ENCODE results near the gene ACTL7B. TPM values are rescaled to one million over a fixed set of nuclear protein-coding genes. Genes with fewer than 3 reads are reported as not detected.
"Not testable (repeated sequence)": the region's sequence is repeated elsewhere in the genome, so short reads cannot be mapped to it uniquely, and the experiment has no call there.

Gene ACTL7B
- total and polyA plus RNA-seq, 3 donors from 2014 or later = 72.6 to 162 (median 129) TPM

DNA sequence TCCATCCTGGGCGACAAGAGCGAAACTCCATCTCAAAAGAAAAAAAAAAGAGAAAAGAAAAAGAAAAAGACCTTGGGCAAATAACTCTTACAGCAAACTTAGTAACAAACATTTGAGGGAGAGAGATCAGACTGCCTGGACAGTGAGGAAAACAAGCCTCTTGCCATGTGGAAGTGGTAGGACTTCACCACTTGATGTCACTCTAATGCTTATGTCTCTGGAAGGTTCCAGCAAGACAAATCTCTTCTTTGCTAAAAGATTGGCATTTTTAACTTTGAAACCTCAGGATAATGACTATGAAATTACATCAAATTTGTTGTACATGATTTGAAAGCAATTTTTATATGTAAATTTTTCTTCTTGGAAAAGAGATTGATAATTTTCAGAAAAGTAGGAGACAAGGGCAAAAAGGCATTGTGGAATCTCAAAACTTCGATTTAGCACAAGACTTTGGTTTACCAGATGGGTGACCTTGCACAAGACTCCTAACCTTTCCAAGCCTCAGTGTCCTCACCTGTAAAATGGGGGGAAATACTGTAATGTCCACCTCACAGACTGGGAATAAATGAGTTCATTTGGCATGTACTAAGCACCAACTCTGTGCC is 5.4 kb downstream of the ACTL7B start:
- no peaks in the 10 kb centered on the region for H3K9me3 ChIP-seq
- H3K27me3 ChIP-seq = no peaks in the 10 kb centered on the region
- no peak overlapping the region for H3K27ac ChIP-seq
- H3K36me3 ChIP-seq (ENCODE audit: low read depth, missing control alignments) = no peaks in the 10 kb centered on the region
- DNase-seq = peak; percentile 38
- TF ChIP-seq POLR2A (IDR thresholded peaks at IDR 0.05) = no peak
- TF ChIP-seq, protein P1, sequence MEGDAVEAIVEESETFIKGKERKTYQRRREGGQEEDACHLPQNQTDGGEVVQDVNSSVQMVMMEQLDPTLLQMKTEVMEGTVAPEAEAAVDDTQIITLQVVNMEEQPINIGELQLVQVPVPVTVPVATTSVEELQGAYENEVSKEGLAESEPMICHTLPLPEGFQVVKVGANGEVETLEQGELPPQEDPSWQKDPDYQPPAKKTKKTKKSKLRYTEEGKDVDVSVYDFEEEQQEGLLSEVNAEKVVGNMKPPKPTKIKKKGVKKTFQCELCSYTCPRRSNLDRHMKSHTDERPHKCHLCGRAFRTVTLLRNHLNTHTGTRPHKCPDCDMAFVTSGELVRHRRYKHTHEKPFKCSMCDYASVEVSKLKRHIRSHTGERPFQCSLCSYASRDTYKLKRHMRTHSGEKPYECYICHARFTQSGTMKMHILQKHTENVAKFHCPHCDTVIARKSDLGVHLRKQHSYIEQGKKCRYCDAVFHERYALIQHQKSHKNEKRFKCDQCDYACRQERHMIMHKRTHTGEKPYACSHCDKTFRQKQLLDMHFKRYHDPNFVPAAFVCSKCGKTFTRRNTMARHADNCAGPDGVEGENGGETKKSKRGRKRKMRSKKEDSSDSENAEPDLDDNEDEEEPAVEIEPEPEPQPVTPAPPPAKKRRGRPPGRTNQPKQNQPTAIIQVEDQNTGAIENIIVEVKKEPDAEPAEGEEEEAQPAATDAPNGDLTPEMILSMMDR (IDR thresholded peaks at IDR 0.05) = peak in 1 of 3 experiments; percentile 16
- H3K4me1 ChIP-seq = no peaks in the 10 kb centered on the region
- intact Hi-C loops (cut with DNase I; ENCODE audit: low total_unique reads) = no loop called here
- H3K4me3 ChIP-seq = no peak overlapping the region
- 75 to 78% methylated on average over 3 of the region's 3 CpGs for WGBS, 2 donors

DNA sequence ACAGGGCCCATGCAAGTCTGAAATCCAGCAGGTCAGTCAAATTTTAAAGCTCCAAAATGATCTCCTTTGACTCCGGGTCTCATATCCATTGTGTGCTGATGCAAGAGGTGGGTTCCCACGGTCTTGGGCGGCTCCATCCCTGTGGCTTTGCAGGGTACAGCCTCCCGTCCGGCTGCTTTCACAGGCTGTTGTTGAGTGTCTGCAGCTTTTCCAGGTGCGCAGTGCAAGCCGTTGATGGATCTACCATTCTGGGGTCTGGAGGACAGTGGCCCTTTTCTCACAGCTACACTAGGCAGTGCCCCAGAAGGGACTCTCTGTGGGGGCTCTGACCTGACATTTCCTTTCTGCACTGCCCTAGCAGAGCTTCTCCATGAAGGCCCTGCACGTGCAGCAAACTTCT is 7.5 kb downstream of the ACTL7B start:
- H3K27ac ChIP-seq; DNase-seq; H3K27me3 ChIP-seq; H3K9me3 ChIP-seq; H3K4me1 ChIP-seq; H3K4me3 ChIP-seq; intact Hi-C loops (cut with DNase I; ENCODE audit: low total_unique reads); H3K36me3 ChIP-seq (ENCODE audit: low read depth, missing control alignments): not testable (repeated sequence)
- WGBS, 2 donors = 95 to 97% methylated on average over 8 of the region's 8 CpGs

DNA sequence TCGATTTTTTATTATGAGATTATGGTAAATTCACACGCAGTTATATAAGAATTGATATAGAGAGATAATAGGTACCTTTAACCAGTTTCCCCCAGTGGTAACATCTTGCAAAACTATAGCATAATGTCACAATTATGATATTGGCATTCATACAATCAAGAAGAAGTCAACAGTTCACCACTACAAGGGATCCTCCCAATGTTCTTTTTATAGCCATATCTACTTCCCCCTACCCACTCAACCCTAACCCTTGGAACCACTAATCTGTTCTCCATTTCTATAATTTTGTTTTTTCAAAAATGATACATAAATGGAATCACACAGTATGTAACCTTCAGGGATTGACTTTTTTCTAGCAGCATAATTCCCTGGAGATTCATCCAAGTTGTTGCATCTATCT is 9.8 kb downstream of the ACTL7B start:
- intact Hi-C loops (cut with DNase I; ENCODE audit: low total_unique reads) = no loop called here
- Histone ChIP-seq H3K27me3 (no peaks in the 10 kb centered on the region), H3K4me1 (no peaks in the 10 kb centered on the region), H3K9me3 (no peaks in the 10 kb centered on the region), H3K27ac (no peak overlapping the region), H3K36me3 (ENCODE audit: low read depth, missing control alignments) (no peaks in the 10 kb centered on the region), H3K4me3 (no peak overlapping the region)
- no peak for DNase-seq
- WGBS, 2 donors = 94 to 95% methylated on average over 2 of the region's 2 CpGs
- TF ChIP-seq, protein P1 (IDR thresholded peaks at IDR 0.05) = no peak
- TF ChIP-seq POLR2A (IDR thresholded peaks at IDR 0.05) = no peak

DNA sequence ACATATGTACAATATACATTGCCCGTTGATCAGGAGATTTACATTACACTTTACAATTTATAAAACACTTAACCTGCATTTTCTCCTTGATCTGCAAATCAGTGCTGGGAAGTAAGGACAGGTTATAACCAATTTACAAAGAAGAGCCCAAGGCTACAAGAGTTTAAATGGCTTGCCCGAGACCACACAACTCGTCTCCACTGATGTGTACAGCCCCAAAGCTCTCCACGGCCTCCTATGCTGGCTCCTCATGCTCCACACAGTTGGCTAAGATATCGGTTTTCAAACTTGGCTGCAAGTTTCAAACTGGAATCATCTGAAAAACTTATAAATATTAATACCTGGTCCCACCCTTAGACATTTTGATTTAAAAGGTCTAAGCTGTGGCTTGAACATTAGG is 10.3 kb downstream of the ACTL7B start:
- no peaks in the 10 kb centered on the region for H3K36me3 ChIP-seq (ENCODE audit: low read depth, missing control alignments)
- no peak for DNase-seq
- H3K9me3 ChIP-seq = no peaks in the 10 kb centered on the region
- intact Hi-C loops (cut with DNase I; ENCODE audit: low total_unique reads) = no loop called here
- TF ChIP-seq, protein P1 (IDR thresholded peaks at IDR 0.05) = no peak
- no peak for TF ChIP-seq POLR2A (IDR thresholded peaks at IDR 0.05)
- no peak overlapping the region for H3K27ac ChIP-seq
- H3K4me3 ChIP-seq = no peak overlapping the region
- no peaks in the 10 kb centered on the region for H3K27me3 ChIP-seq
- no peaks in the 10 kb centered on the region for H3K4me1 ChIP-seq
- WGBS, 2 donors = 71 to 81% methylated on average over 5 of the region's 5 CpGs

GRCh38 chr9:108844856-108845255 is 10.9 kb downstream of the ACTL7B start:
- intact Hi-C loops (cut with DNase I; ENCODE audit: low total_unique reads) = no loop called here
- Histone ChIP-seq H3K4me1 (no peaks in the 10 kb centered on the region), H3K4me3 (no peak overlapping the region), H3K27ac (no peak overlapping the region), H3K27me3 (no peaks in the 10 kb centered on the region), H3K36me3 (ENCODE audit: low read depth, missing control alignments) (no peaks in the 10 kb centered on the region), H3K9me3 (no peaks in the 10 kb centered on the region)
- 83 to 89% methylated on average over 2 of the region's 2 CpGs for WGBS, 2 donors
- TF ChIP-seq POLR2A (IDR thresholded peaks at IDR 0.05) = no peak
- TF ChIP-seq, protein P1 (IDR thresholded peaks at IDR 0.05) = no peak
- DNase-seq = no peak

Data from testis (tissue), 3 donors.